Measurements from ENCODE around the gene GABRG3.

The GABRG3 gene

DNA sequence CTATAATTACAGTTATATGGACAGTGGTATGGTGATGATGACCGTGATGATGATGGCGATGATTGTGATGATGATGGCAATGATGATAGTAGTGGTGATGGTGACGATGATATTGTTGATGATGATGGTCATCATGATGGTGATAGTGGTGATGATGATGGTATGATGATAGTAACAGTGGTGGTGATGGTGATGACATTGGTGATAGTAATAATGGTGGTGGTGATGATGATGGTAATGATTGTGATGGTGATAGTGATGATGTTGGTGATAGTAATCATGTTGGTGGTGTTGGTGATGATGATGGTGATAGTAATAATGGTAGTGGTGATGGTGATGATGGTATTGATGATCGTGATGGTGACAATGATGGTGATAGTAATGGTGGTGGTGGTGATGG, 504.4 kb downstream of the GABRG3 start:
- no peak for DNase-seq (ENCODE audit: low spot score)

GRCh38 chr15:27479296-27480140, 508.5 kb downstream of the GABRG3 start:
- no peak for DNase-seq (ENCODE audit: low spot score)

DNA sequence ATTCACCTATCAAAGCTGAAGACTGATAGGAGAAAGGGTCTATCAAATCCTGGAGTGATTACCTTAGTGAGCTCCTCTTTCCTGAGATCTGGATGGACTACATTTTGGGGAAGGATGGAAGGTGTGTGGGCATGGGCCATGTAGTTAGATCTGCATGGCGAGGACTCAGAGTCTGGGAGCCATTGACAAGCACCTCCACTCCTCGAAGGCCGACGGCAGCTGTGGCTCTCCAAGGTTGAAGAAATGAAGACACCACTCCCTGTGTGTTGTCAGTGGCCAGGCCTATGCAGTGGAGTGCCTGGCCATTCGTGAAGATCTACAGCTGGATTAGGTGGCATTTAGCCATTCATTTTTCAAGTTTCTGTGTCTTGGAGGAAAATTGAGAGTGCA, 509.2 kb downstream of the GABRG3 start:
- no peak for DNase-seq (ENCODE audit: low spot score)

GRCh38 chr15:27480642-27481041, 509.7 kb downstream of the GABRG3 start:
- no peak for DNase-seq (ENCODE audit: low spot score)

DNA sequence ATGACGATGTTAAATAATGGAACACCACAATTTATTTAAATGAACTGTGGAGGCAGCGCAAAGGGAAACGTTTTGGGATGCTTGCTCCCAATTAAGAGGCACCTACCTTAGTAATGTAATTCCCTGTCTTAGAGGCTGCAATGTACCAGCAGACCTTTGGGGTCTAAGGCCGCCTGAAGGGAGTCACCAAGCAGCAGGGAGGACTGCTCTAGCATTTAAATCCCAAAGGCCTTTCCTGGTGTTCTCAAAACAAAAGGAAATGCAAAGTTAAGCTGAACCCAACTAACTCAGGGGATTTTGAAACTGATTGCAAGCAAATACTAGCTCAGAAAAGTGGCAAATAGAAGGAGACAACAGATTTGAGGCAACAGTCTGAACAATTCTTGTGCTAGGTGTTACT, 510.8 kb downstream of the GABRG3 start:
- DNase-seq (ENCODE audit: low spot score): no peak

DNA sequence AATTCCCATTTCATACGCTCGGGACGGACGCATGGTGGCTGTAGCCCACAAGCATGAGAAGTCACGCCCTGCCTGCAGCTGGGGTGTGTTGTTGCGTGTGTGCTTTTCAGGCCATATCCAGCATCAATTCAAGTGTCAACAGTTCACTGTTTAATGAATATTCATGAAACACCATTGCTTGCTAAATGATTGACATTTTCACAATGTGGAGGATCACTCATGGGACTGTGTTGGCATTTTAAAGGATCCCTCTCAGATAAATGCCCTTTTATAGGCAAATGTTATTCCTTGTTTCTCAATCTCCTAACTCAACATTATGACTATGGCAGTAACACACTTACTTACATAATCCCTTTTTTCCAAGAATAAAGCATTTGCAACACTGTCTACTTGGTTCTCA, 511.3 kb downstream of the GABRG3 start:
- no peak for DNase-seq (ENCODE audit: low spot score)

- DNase-seq (ENCODE audit: low spot score): no peak
Observed at GRCh38 chr15:27483124-27483523, 512.1 kb downstream of the GABRG3 start.

DNA sequence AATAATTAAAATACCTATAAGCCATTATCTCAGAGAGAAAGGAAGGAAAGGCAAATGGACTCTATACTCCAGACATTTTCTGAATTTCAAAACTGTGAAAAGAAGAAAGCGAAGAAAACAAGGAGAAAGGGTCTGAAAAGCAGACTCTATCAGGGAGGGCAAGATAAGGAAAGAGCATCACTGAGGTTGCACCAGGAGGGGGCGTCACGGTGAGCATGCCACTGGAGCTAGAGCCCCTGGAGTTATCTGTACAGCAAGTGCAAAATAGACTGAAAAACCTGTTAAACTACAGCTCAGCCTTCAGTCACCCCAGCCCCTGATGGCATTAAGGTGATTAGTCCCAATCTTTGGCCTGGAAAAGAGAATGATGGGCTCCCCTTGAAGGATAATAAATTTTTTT, 514.3 kb downstream of the GABRG3 start:
- no peak for DNase-seq (ENCODE audit: low spot score)

DNA sequence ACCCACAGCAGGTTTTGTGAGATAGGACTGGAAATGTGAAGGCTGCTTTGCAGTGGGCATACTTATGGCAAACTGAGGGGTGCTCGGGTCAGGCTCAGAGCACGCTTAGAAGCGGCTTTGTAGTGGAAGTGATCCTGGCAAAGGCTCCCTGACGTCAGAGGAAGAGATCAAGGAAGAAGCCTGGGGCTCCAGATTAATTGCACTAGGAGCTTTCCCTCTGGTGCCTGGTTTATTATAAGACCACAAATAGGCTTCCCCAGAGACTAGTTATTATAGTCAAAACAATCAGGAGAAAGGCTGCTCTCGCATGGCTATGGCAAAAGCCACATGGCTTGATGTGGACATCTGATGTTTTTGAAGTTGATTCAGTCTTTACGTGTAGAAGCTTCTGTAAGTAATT, 515.1 kb downstream of the GABRG3 start:
- DNase-seq (ENCODE audit: low spot score): no peak

GRCh38 chr15:27486683-27487647, 516.0 kb downstream of the GABRG3 start:
- no peak for DNase-seq (ENCODE audit: low spot score)

DNA sequence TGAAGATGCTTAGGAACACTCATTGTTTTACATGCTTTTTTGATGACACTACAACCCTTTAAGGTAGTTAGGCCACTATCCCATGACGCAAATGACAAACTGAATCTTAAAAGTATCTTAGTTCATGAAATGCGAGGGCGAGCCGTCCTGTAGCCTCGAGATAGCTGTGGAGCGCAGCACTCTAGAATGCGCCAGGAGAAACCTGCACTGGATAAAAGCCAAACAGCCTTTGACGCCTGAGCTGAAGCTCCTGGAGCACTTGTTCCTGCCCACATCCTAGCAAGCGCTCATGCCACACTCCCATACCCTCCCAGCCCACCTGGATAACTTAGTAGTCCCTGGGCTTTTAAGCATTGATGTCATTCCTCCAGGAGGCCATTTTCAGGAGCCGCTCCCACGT, 516.9 kb downstream of the GABRG3 start:
- DNase-seq (ENCODE audit: low spot score): no peak

DNA sequence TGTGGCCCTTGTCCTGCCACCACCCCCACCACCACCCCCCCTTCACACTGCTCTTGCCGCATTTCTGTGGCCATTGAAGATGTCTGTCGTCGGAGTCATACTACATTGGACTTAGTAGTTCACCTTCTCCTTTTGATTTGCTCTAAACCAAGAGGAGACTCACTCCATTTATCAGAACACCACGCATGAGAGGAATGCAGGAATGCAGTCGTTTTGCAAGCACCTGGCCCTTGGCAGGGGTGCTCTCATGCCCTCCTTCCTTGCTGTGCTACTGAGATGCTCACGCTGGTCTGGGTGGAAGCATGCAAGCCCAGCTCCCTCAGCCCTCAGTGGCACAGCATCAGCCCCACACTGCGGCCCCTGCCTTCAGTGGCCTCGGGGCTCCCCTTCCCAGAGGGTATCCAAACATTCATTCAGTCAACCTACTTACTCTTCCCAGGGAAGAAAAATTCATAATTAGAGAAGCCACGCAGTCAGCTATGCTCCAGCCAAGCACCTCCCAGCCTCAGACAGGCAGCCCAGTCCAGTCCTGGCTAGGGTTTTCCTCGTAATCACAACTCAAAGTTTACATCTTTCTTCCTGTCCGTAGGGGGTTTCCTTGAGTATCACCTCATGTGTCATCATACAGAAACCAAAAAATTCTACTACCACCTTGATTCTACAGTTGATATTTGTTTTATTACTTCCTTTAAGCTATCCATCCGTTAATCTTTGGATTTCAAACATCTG, 520.0 kb downstream of the GABRG3 start:
- no peak for DNase-seq (ENCODE audit: low spot score)

DNA sequence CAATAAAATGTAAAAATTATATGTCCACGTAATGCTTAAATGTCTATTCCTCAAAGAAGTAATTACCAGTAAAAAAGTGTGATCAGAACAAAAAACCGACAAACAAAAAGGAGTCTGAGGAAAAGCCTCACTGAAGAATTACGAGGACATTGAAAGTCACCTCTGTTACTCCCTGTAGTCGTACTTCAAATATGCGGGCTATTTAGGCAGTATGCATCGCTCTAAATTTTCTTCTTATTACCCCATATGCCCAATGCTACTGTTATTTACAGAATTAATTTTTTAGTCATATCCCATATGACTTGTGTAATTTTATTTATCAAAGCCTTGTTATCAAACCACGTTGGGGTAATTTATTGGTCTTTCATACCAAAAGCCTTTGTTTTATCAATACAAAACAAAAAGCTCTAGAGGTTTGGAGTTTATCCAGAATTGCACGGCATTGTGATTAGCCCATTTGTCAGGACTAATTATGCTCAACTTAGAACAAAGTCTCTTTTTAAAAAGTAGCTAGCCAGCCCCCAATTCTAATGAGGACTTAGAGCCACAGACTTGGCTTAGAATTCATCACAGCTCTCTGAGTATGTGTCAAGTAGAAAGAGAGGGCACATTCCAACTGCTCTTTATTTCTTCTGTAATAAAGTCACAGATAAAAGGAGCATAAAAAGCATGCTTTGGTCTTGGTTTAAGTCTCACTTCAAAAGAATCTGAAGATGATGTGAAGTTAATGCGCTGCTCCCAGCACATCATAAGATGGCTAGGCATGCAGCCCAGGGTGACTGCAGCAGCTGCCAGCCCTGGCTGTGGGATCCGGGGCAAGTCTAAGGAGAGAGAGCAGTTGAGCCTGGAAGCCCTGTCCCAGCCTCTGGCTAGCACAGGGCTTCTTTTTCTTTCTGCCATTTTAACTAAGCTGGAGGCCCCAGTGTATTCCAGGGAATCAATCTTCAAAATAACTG, 521.0 kb downstream of the GABRG3 start:
- DNase-seq (ENCODE audit: low spot score): no peak

- DNase-seq (ENCODE audit: low spot score): no peak
Observed at GRCh38 chr15:27495963-27496459, 525.0 kb downstream of the GABRG3 start.

- no peak for DNase-seq (ENCODE audit: low spot score)
Observed at GRCh38 chr15:27498700-27499099, 527.7 kb downstream of the GABRG3 start.

DNA sequence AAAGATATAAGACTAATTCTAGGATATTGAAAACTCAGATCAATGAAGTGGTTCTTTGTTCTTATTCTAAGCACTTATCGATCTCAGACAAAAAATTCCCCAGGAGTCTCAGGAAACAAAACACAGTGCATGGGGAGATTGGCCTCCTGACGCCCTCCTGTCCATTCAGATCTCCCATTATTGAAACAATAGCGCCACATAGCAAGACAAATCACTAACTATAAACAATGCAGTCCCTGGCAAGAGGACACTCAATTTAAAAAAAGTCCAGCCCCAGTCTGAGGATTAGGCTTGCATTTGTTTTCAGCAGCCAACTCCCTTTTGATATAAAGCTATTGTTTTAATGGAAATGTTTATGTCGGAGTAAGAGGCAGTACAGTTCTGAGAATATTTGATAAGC, 528.2 kb downstream of the GABRG3 start:
- no peak for DNase-seq (ENCODE audit: low spot score)

- no peak for DNase-seq (ENCODE audit: low spot score)
Observed at GRCh38 chr15:27499719-27500118, 528.7 kb downstream of the GABRG3 start.

DNA sequence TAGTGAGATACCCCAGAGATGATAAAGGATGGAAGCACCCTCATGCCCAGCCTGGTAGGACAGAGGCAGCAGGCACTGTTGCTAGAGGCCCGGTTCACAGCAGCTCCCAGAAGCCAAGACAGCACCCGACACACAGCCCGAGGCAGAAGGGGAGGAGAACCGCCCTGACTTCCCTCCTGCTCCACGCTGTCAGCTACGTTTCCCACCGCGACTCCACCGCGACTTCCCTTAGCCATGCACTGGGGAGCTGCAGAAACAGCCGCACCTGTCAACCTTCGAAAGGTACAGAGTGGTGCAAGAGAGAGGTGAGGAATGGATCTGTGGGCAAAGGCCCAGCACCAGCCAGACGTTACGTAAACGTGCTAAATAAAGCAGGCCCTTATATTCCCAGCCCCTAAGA, 529.2 kb downstream of the GABRG3 start:
- DNase-seq (ENCODE audit: low spot score): no peak

- no peak for DNase-seq (ENCODE audit: low spot score)
Observed at GRCh38 chr15:27506752-27507151, 535.8 kb downstream of the GABRG3 start.

DNA sequence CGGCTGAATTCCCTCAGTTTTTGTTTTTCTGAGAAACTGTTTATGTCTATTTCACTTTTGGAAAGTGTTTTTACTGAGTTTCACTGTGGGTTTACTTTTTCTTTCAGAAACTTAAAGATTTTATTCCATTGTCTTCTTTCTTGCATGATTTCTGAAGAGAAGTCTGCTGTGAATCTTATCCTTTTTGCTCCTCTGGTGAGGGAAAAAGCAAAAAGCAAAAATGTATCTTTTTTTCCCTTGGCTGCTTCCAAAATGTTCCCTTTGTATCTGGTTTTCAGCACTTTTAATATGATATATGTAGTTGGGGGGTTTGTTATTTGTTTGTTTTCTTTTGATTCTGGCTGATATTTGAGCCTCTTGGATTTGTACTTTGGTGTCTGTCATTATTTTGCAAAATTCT, 538.0 kb downstream of the GABRG3 start:
- no peak for DNase-seq (ENCODE audit: low spot score)
